ENCODE data around the gene OSBP2.

DNA sequence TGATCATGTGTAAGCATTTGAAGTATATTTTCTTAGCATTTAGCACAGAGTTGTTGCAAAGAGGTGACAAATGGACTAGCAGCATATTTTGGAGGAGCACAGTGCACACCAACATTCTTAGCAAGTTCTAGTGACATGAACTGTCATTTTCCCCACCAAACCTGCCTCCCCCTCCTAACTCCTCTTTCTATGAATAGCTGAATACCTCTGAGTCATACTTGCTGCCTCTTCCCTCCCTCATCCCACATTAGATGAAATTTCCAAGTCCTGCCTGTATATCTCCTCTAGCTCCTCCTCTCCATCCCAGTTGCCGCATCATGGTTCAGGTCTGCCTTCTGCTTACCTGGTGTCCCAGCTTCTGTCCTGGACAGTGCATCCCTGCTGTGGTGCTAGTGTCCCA lies 7.2 kb downstream of the OSBP2 start:
- TF ChIP-seq, protein P1, sequence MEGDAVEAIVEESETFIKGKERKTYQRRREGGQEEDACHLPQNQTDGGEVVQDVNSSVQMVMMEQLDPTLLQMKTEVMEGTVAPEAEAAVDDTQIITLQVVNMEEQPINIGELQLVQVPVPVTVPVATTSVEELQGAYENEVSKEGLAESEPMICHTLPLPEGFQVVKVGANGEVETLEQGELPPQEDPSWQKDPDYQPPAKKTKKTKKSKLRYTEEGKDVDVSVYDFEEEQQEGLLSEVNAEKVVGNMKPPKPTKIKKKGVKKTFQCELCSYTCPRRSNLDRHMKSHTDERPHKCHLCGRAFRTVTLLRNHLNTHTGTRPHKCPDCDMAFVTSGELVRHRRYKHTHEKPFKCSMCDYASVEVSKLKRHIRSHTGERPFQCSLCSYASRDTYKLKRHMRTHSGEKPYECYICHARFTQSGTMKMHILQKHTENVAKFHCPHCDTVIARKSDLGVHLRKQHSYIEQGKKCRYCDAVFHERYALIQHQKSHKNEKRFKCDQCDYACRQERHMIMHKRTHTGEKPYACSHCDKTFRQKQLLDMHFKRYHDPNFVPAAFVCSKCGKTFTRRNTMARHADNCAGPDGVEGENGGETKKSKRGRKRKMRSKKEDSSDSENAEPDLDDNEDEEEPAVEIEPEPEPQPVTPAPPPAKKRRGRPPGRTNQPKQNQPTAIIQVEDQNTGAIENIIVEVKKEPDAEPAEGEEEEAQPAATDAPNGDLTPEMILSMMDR (conservative IDR thresholded peaks at IDR 0.05; ENCODE audit: low read length) = no peak
- no peak for TF ChIP-seq EZH2phosphoT487 (IDR thresholded peaks at IDR 0.05; ENCODE audit: borderline replicate concordance)

All from Loucy (cell line).